Mucosa of descending colon (tissue), 3 donors: ENCODE results near the gene GOSR2. TPM values are rescaled to one million over a fixed set of nuclear protein-coding genes. Genes with fewer than 3 reads are reported as not detected.

Experiments used
- ATAC-seq: fragments of 200-7000 bp; cut with Tn5 transposase; one replicate; pipeline ENCODE4 v1.9.1; 2020; ENCODE audit warnings: mild to moderate bottlenecking, moderate library complexity
- DNase-seq, 3 donors: peaks; one replicate each; pipeline ENCODE4 v3.0.0-alpha.2; 2020
- H3K36me3 ChIP-seq: fragments of 200-600 bp; one replicate; pipeline ENCODE4 v1.8.0; 2021; ENCODE audit warnings: low read depth, mild to moderate bottlenecking
- H3K4me1 ChIP-seq: fragments of 200-600 bp; one replicate; pipeline ENCODE4 v1.8.0; 2021; ENCODE audit warnings: low read depth, mild to moderate bottlenecking
- H3K4me3 ChIP-seq: fragments of 200-600 bp; one replicate; pipeline ENCODE4 v1.8.0; 2021; ENCODE audit warnings: mild to moderate bottlenecking
- H3K9me3 ChIP-seq: fragments of 200-600 bp; one replicate; pipeline ENCODE4 v1.8.0; 2021; ENCODE audit warnings: mild to moderate bottlenecking
- CTCF ChIP-seq: fragments of 200-600 bp; IDR thresholded peaks from one replicate; pipeline ENCODE4 v1.8.0; 2022; ENCODE audit warnings: antibody characterized with exemption, mild to moderate bottlenecking
- intact Hi-C, 2 donors: fragments of 100-400 bp; cut with DNase I in 1 of 2; cut with micrococcal nuclease in 1 of 2; formaldehyde crosslinking; loops; one replicate each; pipeline versions ENCODE4 v1.11.0 to v1.11.1; 2022; cut with DNase I, micrococcal nuclease
- total RNA-seq, 3 donors: library from RNA; stranded (reverse); fragmentation: NEBNext Ultra II Directional in 2 of 3; extraction: Animal tissue kit (Norgen Biotek cat#: 25700) in 2 of 3; gene quantifications; one replicate each; pipeline versions ENCODE4 v1.2.1 to v1.2.4, GENCODE V29; 2021 to 2023
- donor health status: DM: no; HTN: no; CAD: no; lungs with moderate emphysema.
- donor health status: DM: no; HTN: no; CAD: no.
- donor health status: DM: no; HTN: yes; CAD: no.

Gene GOSR2
- total RNA-seq, 3 donors from 2014 or later = 53.7 to 56.5 (median 55.0) TPM

GRCh38 chr17:46876926-46877325 lies 46.0 kb upstream of the GOSR2 start:
- intact Hi-C loops = no loop called here
- ATAC-seq = no peak
- DNase-seq = no peak
- Histone ChIP-seq H3K4me1 (no peaks in the 10 kb centered on the region), H3K9me3 (no peaks in the 10 kb centered on the region), H3K4me3 (no peak overlapping the region), H3K36me3 (no peaks in the 10 kb centered on the region)
- TF ChIP-seq CTCF = no peak

GRCh38 chr17:46877466-46877865 lies 45.5 kb upstream of the GOSR2 start:
- no peak for DNase-seq
- no peak for TF ChIP-seq CTCF
- no peaks in the 10 kb centered on the region for H3K4me1 ChIP-seq
- intact Hi-C loops = no loop called here
- no peaks in the 10 kb centered on the region for H3K9me3 ChIP-seq
- H3K36me3 ChIP-seq = no peaks in the 10 kb centered on the region
- H3K4me3 ChIP-seq = no peak overlapping the region
- ATAC-seq = no peak

- no peak for ATAC-seq
These were observed 44.9 kb upstream of the GOSR2 start for GRCh38 chr17:46878055-46878454.

GRCh38 chr17:46879101-46879500 lies 43.9 kb upstream of the GOSR2 start:
- no peaks in the 10 kb centered on the region for H3K36me3 ChIP-seq
- H3K9me3 ChIP-seq = no peaks in the 10 kb centered on the region
- intact Hi-C loops = no loop called here
- H3K4me1 ChIP-seq = no peaks in the 10 kb centered on the region
- ATAC-seq (no peak), DNase-seq (no peak)
- TF ChIP-seq CTCF = no peak
- H3K4me3 ChIP-seq = no peak overlapping the region

More at GRCh38 chr17:46878055-46878454, 44.9 kb upstream of the GOSR2 start:
- intact Hi-C loops = no loop called here
- Histone ChIP-seq H3K36me3 (no peaks in the 10 kb centered on the region), H3K9me3 (no peaks in the 10 kb centered on the region), H3K4me3 (no peak overlapping the region), H3K4me1 (no peaks in the 10 kb centered on the region)
- TF ChIP-seq CTCF = no peak
- peak in 1 of 3 donors; percentile 6 for DNase-seq

GRCh38 chr17:46881015-46881414 lies 41.9 kb upstream of the GOSR2 start:
- Histone ChIP-seq H3K36me3 (no peaks in the 10 kb centered on the region), H3K4me1 (no peaks in the 10 kb centered on the region), H3K4me3 (no peak overlapping the region), H3K9me3 (no peaks in the 10 kb centered on the region)
- no peak for TF ChIP-seq CTCF
- no peak for DNase-seq
- ATAC-seq = no peak
- intact Hi-C loops = no loop called here

GRCh38 chr17:46882666-46883065 lies 40.3 kb upstream of the GOSR2 start:
- intact Hi-C loops = no loop called here
- Histone ChIP-seq H3K4me3 (no peak overlapping the region), H3K4me1 (no peaks in the 10 kb centered on the region), H3K36me3 (no peaks in the 10 kb centered on the region), H3K9me3 (no peaks in the 10 kb centered on the region)
- TF ChIP-seq CTCF = no peak
- DNase-seq = no peak
- no peak for ATAC-seq
